Uterus (tissue), 4 donors: ENCODE measurements around the gene RASL10A. TPM values are rescaled to one million over a fixed set of nuclear protein-coding genes. Genes with fewer than 3 reads are reported as not detected.

Experiments used
- DNase-seq, 2 donors: peaks; one replicate each; pipeline ENCODE4 v3.0.0-alpha.2; 2019 to 2020
- H3K27ac ChIP-seq, 2 donors: fragments of 200-600 bp; sonication (generic); 1 replicate in 1 of 2; 2 replicates in 1 of 2; pipeline ENCODE4 v1.5.1; 2016 to 2018
- H3K27me3 ChIP-seq, 2 donors: fragments of 200-600 bp; sonication (generic); one replicate each; pipeline ENCODE4 v1.5.1; 2018 to 2019; ENCODE audit warnings: control low read depth in 1 of 2
- H3K36me3 ChIP-seq, 2 donors: fragments of 200-600 bp; sonication (generic); one replicate each; pipeline ENCODE4 v1.5.1; 2019; ENCODE audit warnings: control low read depth in 1 of 2
- H3K4me1 ChIP-seq, 2 donors: fragments of 200-600 bp; sonication (generic); one replicate each; pipeline ENCODE4 v1.5.1; 2018 to 2019; ENCODE audit warnings: control low read depth in 1 of 2
- H3K4me3 ChIP-seq, 2 donors: fragments of 200-600 bp; sonication (generic); 1 replicate in 1 of 2; 2 replicates in 1 of 2; pipeline ENCODE4 v1.5.1; 2018 to 2019; ENCODE audit warnings: mild to moderate bottlenecking in 1 of 2
- H3K9me3 ChIP-seq, 2 donors: fragments of 200-600 bp; sonication (generic); one replicate each; pipeline ENCODE4 v1.5.1; 2019; ENCODE audit warnings: control low read depth in 1 of 2
- POLR2A ChIP-seq, 2 donors: fragments of 450-650 bp; IDR thresholded peaks; one replicate each; pipeline ENCODE4 v1.6.1; 2016; ENCODE audit warnings: antibody characterized with exemption in 2 of 2, mild to moderate bottlenecking in 1 of 2, moderate library complexity in 1 of 2
- intact Hi-C: fragments of 100-400 bp; cut with DNase I; formaldehyde crosslinking; loops from one replicate; pipeline ENCODE4 v1.15.1; 2023; ENCODE audit warnings: low total_unique reads
- total RNA-seq, 4 donors: library from RNA; depleted of rRNA in 3 of 4; stranded (reverse); fragments of >200 nt in 3 of 4; gene quantifications; one replicate each; pipeline versions ENCODE4 v1.1.0 to v1.2.4, GENCODE V29; 2014 to 2023
- TF ChIP-seq, protein P1 (sequence below), 4 experiments: fragments of 200-600 bp in 2 of 4; fragments of 450-650 bp in 2 of 4; sonication (generic) in 2 of 4; IDR thresholded peaks; one replicate each; pipeline ENCODE4 v1.5.1; 2016 to 2019; ENCODE audit warnings: antibody characterized with exemption in 4 of 4, mild to moderate bottlenecking in 2 of 4, moderate library complexity in 1 of 4
- donor health status: DM: yes; HTN: yes; CAD: no.

The RASL10A gene
- total RNA-seq, 4 donors from 2014 or later, result 0.35 to 3.2 (median 0.79) TPM; not detected in 1

DNA sequence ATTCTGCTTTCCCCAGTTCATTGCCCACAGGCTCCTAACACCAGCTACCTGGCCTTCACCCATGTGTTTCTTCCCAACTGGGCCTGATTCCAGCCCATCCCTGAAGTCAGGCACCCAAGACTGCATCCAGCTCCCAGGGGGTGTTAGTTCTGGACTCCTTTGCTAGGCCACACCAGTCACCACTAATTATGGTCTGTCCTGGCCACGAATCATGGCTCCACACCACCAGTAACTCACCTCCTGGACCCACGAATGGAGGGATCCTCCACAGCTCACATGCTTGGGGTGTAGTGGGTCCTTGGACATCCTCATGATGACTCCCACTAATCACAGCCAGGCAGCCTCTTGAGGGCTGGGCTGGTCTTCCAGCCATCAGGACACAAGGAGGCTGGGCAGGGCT, 3.6 kb upstream of the RASL10A start:
- no peaks in the 10 kb centered on the region for H3K9me3 ChIP-seq
- H3K4me1 ChIP-seq, result peaks cover 0 to 19% of the 10 kb centered on the region in 2 donors
- no peak overlapping the region for H3K27ac ChIP-seq
- H3K36me3 ChIP-seq, result no peaks in the 10 kb centered on the region
- peaks cover 12 to 14% of the 10 kb centered on the region in 2 donors for H3K27me3 ChIP-seq
- DNase-seq, result no peak
- no peak for TF ChIP-seq POLR2A (IDR thresholded peaks at IDR 0.05)
- TF ChIP-seq, protein P1, sequence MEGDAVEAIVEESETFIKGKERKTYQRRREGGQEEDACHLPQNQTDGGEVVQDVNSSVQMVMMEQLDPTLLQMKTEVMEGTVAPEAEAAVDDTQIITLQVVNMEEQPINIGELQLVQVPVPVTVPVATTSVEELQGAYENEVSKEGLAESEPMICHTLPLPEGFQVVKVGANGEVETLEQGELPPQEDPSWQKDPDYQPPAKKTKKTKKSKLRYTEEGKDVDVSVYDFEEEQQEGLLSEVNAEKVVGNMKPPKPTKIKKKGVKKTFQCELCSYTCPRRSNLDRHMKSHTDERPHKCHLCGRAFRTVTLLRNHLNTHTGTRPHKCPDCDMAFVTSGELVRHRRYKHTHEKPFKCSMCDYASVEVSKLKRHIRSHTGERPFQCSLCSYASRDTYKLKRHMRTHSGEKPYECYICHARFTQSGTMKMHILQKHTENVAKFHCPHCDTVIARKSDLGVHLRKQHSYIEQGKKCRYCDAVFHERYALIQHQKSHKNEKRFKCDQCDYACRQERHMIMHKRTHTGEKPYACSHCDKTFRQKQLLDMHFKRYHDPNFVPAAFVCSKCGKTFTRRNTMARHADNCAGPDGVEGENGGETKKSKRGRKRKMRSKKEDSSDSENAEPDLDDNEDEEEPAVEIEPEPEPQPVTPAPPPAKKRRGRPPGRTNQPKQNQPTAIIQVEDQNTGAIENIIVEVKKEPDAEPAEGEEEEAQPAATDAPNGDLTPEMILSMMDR (IDR thresholded peaks at IDR 0.05), result no peak
- no peak overlapping the region for H3K4me3 ChIP-seq
- intact Hi-C loops, result no loop called here

DNA sequence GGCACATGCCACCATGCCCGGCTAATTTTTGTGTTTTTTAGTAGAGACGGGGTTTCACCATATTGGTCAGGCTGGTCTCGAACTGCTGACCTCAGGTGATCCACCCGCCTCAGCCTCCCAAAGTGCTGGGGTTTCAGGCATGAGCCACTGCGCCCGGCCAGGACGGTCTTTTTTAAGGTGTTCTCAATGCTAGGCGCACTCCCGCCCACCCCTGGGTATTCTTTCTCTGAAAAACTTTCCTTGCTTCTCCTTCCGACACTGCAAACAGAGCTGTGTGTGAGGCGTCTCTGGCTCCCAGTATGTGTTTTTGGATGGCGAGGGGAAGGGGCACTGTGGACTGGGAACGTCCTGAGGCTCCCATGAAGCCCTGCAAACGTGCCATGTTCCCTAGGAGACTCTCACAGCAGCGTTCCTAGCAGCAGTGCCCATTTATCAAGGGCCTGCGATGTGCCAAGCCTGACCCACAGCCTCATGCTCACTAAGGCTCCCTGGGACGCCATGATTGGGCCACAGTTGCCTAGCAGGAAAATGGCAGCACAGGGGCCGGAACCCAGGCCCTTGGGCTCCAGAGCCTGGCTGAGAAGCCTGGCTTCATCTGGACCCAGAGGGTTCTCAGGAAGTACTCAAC, 2.4 kb upstream of the RASL10A start:
- Histone ChIP-seq H3K4me3 (no peak overlapping the region), H3K9me3 (no peaks in the 10 kb centered on the region), H3K27ac (no peak overlapping the region), H3K36me3 (no peaks in the 10 kb centered on the region), H3K4me1 (peaks cover 0 to 27% of the 10 kb centered on the region in 2 donors), H3K27me3 (peaks cover 17 to 21% of the 10 kb centered on the region in 2 donors)
- no peak for DNase-seq
- intact Hi-C loops, result no loop called here
- no peak for TF ChIP-seq POLR2A (IDR thresholded peaks at IDR 0.05)
- TF ChIP-seq, protein P1 (IDR thresholded peaks at IDR 0.05), result no peak

GRCh38 chr22:29316141-29316828, 788 bp upstream of the RASL10A start:
- Histone ChIP-seq H3K27me3 (peaks cover 17 to 21% of the 10 kb centered on the region in 2 donors), H3K9me3 (no peaks in the 10 kb centered on the region), H3K4me1 (peaks cover 0 to 32% of the 10 kb centered on the region in 2 donors), H3K36me3 (no peaks in the 10 kb centered on the region), H3K4me3 (no peak overlapping the region), H3K27ac (no peak overlapping the region)
- intact Hi-C loops, result no loop called here
- DNase-seq, result no peak
- TF ChIP-seq, protein P1 (IDR thresholded peaks at IDR 0.05), result no peak
- no peak for TF ChIP-seq POLR2A (IDR thresholded peaks at IDR 0.05)

GRCh38 chr22:29314537-29315285, 786 bp downstream of the RASL10A start:
- H3K36me3 ChIP-seq, result no peaks in the 10 kb centered on the region
- intact Hi-C loops, result no loop called here
- H3K9me3 ChIP-seq, result no peaks in the 10 kb centered on the region
- TF ChIP-seq, protein P1 (IDR thresholded peaks at IDR 0.05), result no peak
- TF ChIP-seq POLR2A (IDR thresholded peaks at IDR 0.05), result peak in 1 of 2 donors; percentile 6
- no peak overlapping the region for H3K4me3 ChIP-seq
- peaks cover 17 to 21% of the 10 kb centered on the region in 2 donors for H3K27me3 ChIP-seq
- DNase-seq, result no peak
- H3K4me1 ChIP-seq, result peaks cover 7 to 41% of the 10 kb centered on the region in 2 donors
- H3K27ac ChIP-seq, result no peak overlapping the region
